ENCODE data around the gene CNKSR1. TPM values are rescaled to one million over a fixed set of nuclear protein-coding genes. Genes with fewer than 3 reads are reported as not detected.

The CNKSR1 gene
- total and polyA plus RNA-seq, 2 of the 13 experiments (the other 11 are each of a cell fraction or from before 2014, with no cell fraction given), result 3.4 to 8.9 TPM

GRCh38 chr1:26225033-26225831, 47.9 kb downstream of the CNKSR1 start (continued):
- TF ChIP-seq POGK (CRISPR knock-in tag; conservative IDR thresholded peaks at IDR 0.05) (peak; percentile 71), TRIM24 (CRISPR knock-in tag; IDR thresholded peaks at IDR 0.05) (0 out of 2 replicates have a peak, but pooled peaks have one; percentile 20), RXRA (CRISPR knock-in tag; IDR thresholded peaks at IDR 0.05) (peak; percentile 96), NCOA1 (CRISPR knock-in tag; IDR thresholded peaks at IDR 0.05) (no peak), ONECUT2 (CRISPR knock-in tag; IDR thresholded peaks at IDR 0.05) (no peak), FIP1L1 (IDR thresholded peaks at IDR 0.05; ENCODE audit: borderline replicate concordance, insufficient read depth, low read depth, low read length) (no peak), KAT8 (CRISPR knock-in tag; IDR thresholded peaks at IDR 0.05) (peak; percentile 82; the same call in 1 of the 2 replicates), ZNF800 (CRISPR knock-in tag; IDR thresholded peaks at IDR 0.05) (0 out of 2 replicates have a peak, but pooled peaks have one; percentile 70), RERE (CRISPR knock-in tag; IDR thresholded peaks at IDR 0.05; ENCODE audit: low read depth) (no peak), MYPOP (CRISPR knock-in tag; IDR thresholded peaks at IDR 0.05) (peak; percentile 66; the same call in 1 of the 2 replicates), TCF12 (IDR thresholded peaks at IDR 0.05) (no peak), TCF12 (CRISPR knock-in tag; IDR thresholded peaks at IDR 0.05) (peak; percentile 92), ZNF777 (CRISPR knock-in tag; IDR thresholded peaks at IDR 0.05) (peak; percentile 41; the same call in 1 of the 2 replicates), TRIM22 (IDR thresholded peaks at IDR 0.05) (no peak), SCMH1 (CRISPR knock-in tag; IDR thresholded peaks at IDR 0.05; ENCODE audit: borderline replicate concordance) (no peak), LCORL (IDR thresholded peaks at IDR 0.05) (no peak), LCORL (CRISPR knock-in tag; IDR thresholded peaks at IDR 0.05) (peak; percentile 65; the same call in 1 of the 2 replicates), ETV6 (CRISPR knock-in tag; conservative IDR thresholded peaks at IDR 0.05) (no peak)

All from HepG2 (cell line).